NB4 (cell line): ENCODE measurements around the gene SNX8.

Source experiments
- DNase-seq: peaks from one replicate; pipeline ENCODE4 v3.0.0; 2010; ENCODE audit warnings: low read depth
- H3K4me3 ChIP-seq: one replicate; pipeline ENCODE4 v1.5.1; 2011; ENCODE audit warnings: mild to moderate bottlenecking, low read depth, low read length, moderate library complexity
- MAX ChIP-seq: IDR thresholded peaks from 2 replicates; pipeline ENCODE4 v1.6.1; 2011; ENCODE audit warnings: low read depth, low read length
- MYC ChIP-seq: IDR thresholded peaks from 2 replicates; pipeline ENCODE4 v1.6.1; 2011; ENCODE audit warnings: low read depth, low read length
- POLR2A ChIP-seq: IDR thresholded peaks from 2 replicates; pipeline ENCODE4 v1.6.1; 2011; ENCODE audit warnings: mild to moderate bottlenecking; ENCODE audit not compliant: insufficient read length; ENCODE audit errors: extremely low read depth
- TF ChIP-seq, protein P1 (sequence below): IDR thresholded peaks from one replicate; pipeline ENCODE4 v1.5.1; 2012; ENCODE audit warnings: low read depth, low read length

The SNX8 gene

GRCh38 chr7:2243458-2243857, 70.8 kb downstream of the SNX8 start:
- DNase-seq, result no peak
- TF ChIP-seq MAX (no peak), MYC (no peak), POLR2A (no peak)
- TF ChIP-seq, protein P1, sequence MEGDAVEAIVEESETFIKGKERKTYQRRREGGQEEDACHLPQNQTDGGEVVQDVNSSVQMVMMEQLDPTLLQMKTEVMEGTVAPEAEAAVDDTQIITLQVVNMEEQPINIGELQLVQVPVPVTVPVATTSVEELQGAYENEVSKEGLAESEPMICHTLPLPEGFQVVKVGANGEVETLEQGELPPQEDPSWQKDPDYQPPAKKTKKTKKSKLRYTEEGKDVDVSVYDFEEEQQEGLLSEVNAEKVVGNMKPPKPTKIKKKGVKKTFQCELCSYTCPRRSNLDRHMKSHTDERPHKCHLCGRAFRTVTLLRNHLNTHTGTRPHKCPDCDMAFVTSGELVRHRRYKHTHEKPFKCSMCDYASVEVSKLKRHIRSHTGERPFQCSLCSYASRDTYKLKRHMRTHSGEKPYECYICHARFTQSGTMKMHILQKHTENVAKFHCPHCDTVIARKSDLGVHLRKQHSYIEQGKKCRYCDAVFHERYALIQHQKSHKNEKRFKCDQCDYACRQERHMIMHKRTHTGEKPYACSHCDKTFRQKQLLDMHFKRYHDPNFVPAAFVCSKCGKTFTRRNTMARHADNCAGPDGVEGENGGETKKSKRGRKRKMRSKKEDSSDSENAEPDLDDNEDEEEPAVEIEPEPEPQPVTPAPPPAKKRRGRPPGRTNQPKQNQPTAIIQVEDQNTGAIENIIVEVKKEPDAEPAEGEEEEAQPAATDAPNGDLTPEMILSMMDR, result no peak
- no peak overlapping the region for H3K4me3 ChIP-seq

DNA sequence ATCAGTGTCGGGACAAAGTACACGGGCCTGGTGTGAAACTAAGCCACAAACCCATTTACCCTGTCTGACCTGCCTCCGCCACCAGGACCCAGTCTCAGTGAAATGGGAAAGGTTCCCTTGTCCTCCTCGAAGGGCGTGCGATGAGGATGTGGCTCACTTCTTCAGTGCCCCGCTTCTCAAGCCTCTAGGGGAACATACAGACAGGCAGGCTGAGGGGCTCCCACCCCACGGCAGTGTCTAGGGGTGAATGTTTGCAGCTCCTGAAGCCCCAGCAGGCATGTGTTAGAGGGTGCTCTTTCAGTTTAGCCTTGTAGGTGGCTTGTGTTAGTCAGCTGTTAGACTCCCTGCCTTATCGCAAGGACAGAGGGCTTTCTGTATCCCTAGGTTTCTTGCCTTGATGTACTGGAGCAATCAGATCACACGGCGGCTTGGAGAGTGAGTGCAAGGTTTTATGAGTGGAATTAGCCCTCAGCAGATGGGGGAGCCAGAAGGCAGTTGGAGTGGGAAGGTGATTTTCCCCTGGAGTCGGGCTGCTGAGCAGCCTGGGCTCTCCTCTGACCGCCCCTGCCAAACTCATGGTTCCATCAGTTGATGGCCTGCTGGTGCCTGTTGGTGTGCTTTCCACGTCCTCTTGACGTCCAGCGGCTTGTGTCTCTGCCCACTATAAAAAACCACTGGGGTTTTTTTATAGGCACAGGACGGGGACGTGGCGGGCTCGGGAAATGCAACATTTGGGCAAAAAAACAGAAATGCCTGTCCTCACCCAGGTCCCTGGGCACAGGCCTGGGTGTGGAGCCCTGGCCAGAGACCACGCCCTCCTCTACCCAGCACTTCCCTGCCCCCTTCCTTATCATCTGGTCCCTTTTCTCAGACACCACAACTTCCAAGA, 71.5 kb downstream of the SNX8 start:
- H3K4me3 ChIP-seq, result peak overlapping the region; percentile 92
- peak; percentile 70 for DNase-seq
- TF ChIP-seq MAX (0 out of 2 replicates have a peak, but pooled peaks have one; percentile 35), POLR2A (no peak), MYC (peak; percentile 46; the same call in 1 of the 2 replicates)
- TF ChIP-seq, protein P1, result no peak

GRCh38 chr7:2241580-2242540, 72.4 kb downstream of the SNX8 start, which contains the start of the genes MRM2 and NUDT1:
Gene MRM2 (minus strand): TSS chr7:2242205. CDS start chr7:2242169, 36 bp downstream.
Gene NUDT1 (plus strand): TSS chr7:2242226. CDS start chr7:2244575, 2,349 bp downstream.
- peak; percentile 89 for DNase-seq
- TF ChIP-seq, protein P1, result no peak
- TF ChIP-seq POLR2A (peak; percentile 96), MAX (peak; percentile 81), MYC (peak; percentile 93)

GRCh38 chr7:2239242-2239641, 75.0 kb downstream of the SNX8 start:
- no peak overlapping the region for H3K4me3 ChIP-seq
- TF ChIP-seq POLR2A (no peak), MYC (no peak), MAX (no peak)
- TF ChIP-seq, protein P1, result no peak
- DNase-seq, result no peak

More at GRCh38 chr7:2241580-2242540, 72.4 kb downstream of the SNX8 start, which contains the start of the genes MRM2 and NUDT1:
- H3K4me3 ChIP-seq, result peak within 1 kb of the TSS; percentile 92

GRCh38 chr7:2237109-2237602, 77.1 kb downstream of the SNX8 start:
- no peak for TF ChIP-seq POLR2A
- no peak for TF ChIP-seq MYC
- no peak for TF ChIP-seq MAX
- TF ChIP-seq, protein P1, result no peak
- peak; percentile 67 for DNase-seq
- no peak overlapping the region for H3K4me3 ChIP-seq
